Measurements from ENCODE around the gene SLFN11. TPM values are rescaled to one million over a fixed set of nuclear protein-coding genes. Genes with fewer than 3 reads are reported as not detected.
"Not testable (repeated sequence)": the region's sequence is repeated elsewhere in the genome, so short reads cannot be mapped to it uniquely, and the experiment has no call there.

The SLFN11 gene
- total RNA-seq (2022): not detected in 2 replicates
- not detected for Bru-seq, nascent RNA
- BruChase-seq, experiment 1, labeled RNA remaining after a 6-hour chase: percentile 11 among the genes with signal in this experiment
- BruChase-seq, experiment 2, labeled RNA remaining after a 2-hour chase: percentile 6 among the genes with signal in this experiment
- long read RNA-seq: 0 reads

- peaks cover 77% of the 10 kb centered on the region for H3K27me3 Mint-ChIP-seq (ENCODE audit: insufficient read depth, unreplicated experiment)
- ChIA-PET POLR2A (no interaction called here), CTCF (no interaction called here)
- DNase-seq (ENCODE audit: unreplicated experiment): no peak
- H3K36me3 Mint-ChIP-seq (ENCODE audit: insufficient read depth, unreplicated experiment): no peaks in the 10 kb centered on the region
- H3K4me3 Mint-ChIP-seq (ENCODE audit: unreplicated experiment): peak within 1 kb of the TSS; percentile 58
- TF ChIP-seq CTCF (IDR thresholded peaks at IDR 0.05; ENCODE audit: unreplicated experiment): no peak
- H3K27ac Mint-ChIP-seq (ENCODE audit: low read depth, unreplicated experiment): no peak within 1 kb of the TSS
- intact Hi-C loops (cut with micrococcal nuclease): no loop called here
- no TSS peak for BruUV-seq (replicated peaks)
- no peaks in the 10 kb centered on the region for H3K9me3 Mint-ChIP-seq (ENCODE audit: unreplicated experiment)
- no peaks in the 10 kb centered on the region for H3K4me1 Mint-ChIP-seq (ENCODE audit: insufficient read depth, unreplicated experiment)
Measured at GRCh38 chr17:35373534-35373983, at the start of gene SLFN11. TSS of gene SLFN11 (minus strand) at chr17:35373621. CDS start at chr17:35363807, 9,814 bp downstream.

GRCh38 chr17:35421069-35421468, 47.6 kb upstream of the SLFN11 start:
- DNase-seq (ENCODE audit: unreplicated experiment); CTCF ChIA-PET; intact Hi-C loops (cut with micrococcal nuclease); BruUV-seq (replicated peaks); H3K4me3 Mint-ChIP-seq (ENCODE audit: unreplicated experiment); H3K27me3 Mint-ChIP-seq (ENCODE audit: insufficient read depth, unreplicated experiment); H3K4me1 Mint-ChIP-seq (ENCODE audit: insufficient read depth, unreplicated experiment); H3K9me3 Mint-ChIP-seq (ENCODE audit: unreplicated experiment); H3K27ac Mint-ChIP-seq (ENCODE audit: low read depth, unreplicated experiment): not testable (repeated sequence)
- POLR2A ChIA-PET: interaction anchor here (1.0 kb wide), 2 partner anchors 10 to 11 kb away, joined by 3 to 5 read pairs; partner anchors contain the start of gene SLFN12
- H3K36me3 Mint-ChIP-seq (ENCODE audit: insufficient read depth, unreplicated experiment): peaks cover 29% of the 10 kb centered on the region

GRCh38 chr17:35416659-35417058, 43.2 kb upstream of the SLFN11 start:
- ChIA-PET CTCF (interaction anchor here (1.2 kb wide), 1 partner anchor 104 kb away, joined by 3 read pairs; no protein-coding TSS in a partner anchor), POLR2A (interaction anchor here (1.2 kb wide), 1 partner anchor 16 kb away, joined by 3 read pairs; no protein-coding TSS in a partner anchor)
- Mint-ChIP-seq H3K4me3 (ENCODE audit: unreplicated experiment) (no peak overlapping the region), H3K36me3 (ENCODE audit: insufficient read depth, unreplicated experiment) (peaks cover 45% of the 10 kb centered on the region), H3K27me3 (ENCODE audit: insufficient read depth, unreplicated experiment) (no peaks in the 10 kb centered on the region), H3K27ac (ENCODE audit: low read depth, unreplicated experiment) (no peak overlapping the region), H3K9me3 (ENCODE audit: unreplicated experiment) (no peaks in the 10 kb centered on the region), H3K4me1 (ENCODE audit: insufficient read depth, unreplicated experiment) (no peaks in the 10 kb centered on the region)
- BruUV-seq (replicated peaks): no TSS peak
- intact Hi-C loops (cut with micrococcal nuclease): no loop called here
- no peak for TF ChIP-seq CTCF (IDR thresholded peaks at IDR 0.05; ENCODE audit: unreplicated experiment)
- DNase-seq (ENCODE audit: unreplicated experiment): no peak

- peaks cover 51% of the 10 kb centered on the region for H3K36me3 Mint-ChIP-seq (ENCODE audit: insufficient read depth, unreplicated experiment)
- intact Hi-C loops (cut with micrococcal nuclease); H3K9me3 Mint-ChIP-seq (ENCODE audit: unreplicated experiment); H3K27ac Mint-ChIP-seq (ENCODE audit: low read depth, unreplicated experiment); BruUV-seq (replicated peaks); CTCF ChIA-PET; H3K4me3 Mint-ChIP-seq (ENCODE audit: unreplicated experiment); DNase-seq (ENCODE audit: unreplicated experiment); H3K4me1 Mint-ChIP-seq (ENCODE audit: insufficient read depth, unreplicated experiment); H3K27me3 Mint-ChIP-seq (ENCODE audit: insufficient read depth, unreplicated experiment): not testable (repeated sequence)
- POLR2A ChIA-PET: interaction anchor here (0.8 kb wide), 1 partner anchor 18 kb away, joined by 3 read pairs; the partner anchor contains the start of gene SLFN12
Measured at GRCh38 chr17:35414707-35415106, 41.3 kb upstream of the SLFN11 start.

- Mint-ChIP-seq H3K9me3 (ENCODE audit: unreplicated experiment) (no peaks in the 10 kb centered on the region), H3K4me1 (ENCODE audit: insufficient read depth, unreplicated experiment) (no peaks in the 10 kb centered on the region), H3K27me3 (ENCODE audit: insufficient read depth, unreplicated experiment) (no peaks in the 10 kb centered on the region), H3K27ac (ENCODE audit: low read depth, unreplicated experiment) (no peak overlapping the region), H3K36me3 (ENCODE audit: insufficient read depth, unreplicated experiment) (peaks cover 51% of the 10 kb centered on the region), H3K4me3 (ENCODE audit: unreplicated experiment) (no peak overlapping the region)
- POLR2A ChIA-PET: interaction anchor here (0.7 to 0.8 kb wide), 2 partner anchors 18 to 48 kb away, joined by 3 read pairs; partner anchors contain the start of gene SLFN12
- DNase-seq (ENCODE audit: unreplicated experiment): no peak
- intact Hi-C loops (cut with micrococcal nuclease): no loop called here
- no peak for TF ChIP-seq CTCF (IDR thresholded peaks at IDR 0.05; ENCODE audit: unreplicated experiment)
- CTCF ChIA-PET: no interaction called here
- BruUV-seq (replicated peaks): no TSS peak
Measured at GRCh38 chr17:35414247-35414646, 40.8 kb upstream of the SLFN11 start.

Data from MCF 10A (cell line).